ENCODE data around the gene WDR20.

DNA sequence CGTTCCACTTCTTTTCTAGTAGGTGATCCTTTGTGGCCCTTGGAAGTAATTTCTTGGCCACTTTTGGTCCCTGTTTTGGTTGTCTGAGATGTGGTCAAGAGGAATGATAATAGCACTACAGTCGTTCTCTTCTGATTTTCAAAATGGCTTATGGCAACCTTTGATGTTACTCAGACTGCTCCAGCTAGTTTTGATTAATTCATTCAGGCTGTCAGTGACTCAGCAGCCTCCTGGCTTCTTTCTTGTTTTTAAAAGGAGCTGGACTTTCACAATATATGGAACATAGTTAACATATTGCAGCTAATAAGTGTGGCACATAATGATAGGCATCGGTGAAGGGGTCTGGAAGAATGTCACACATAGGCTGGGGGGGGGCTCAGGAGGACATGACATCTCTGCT is 47.3 kb downstream of the WDR20 start:
- no peak for TF ChIP-seq EZH2phosphoT487 (IDR thresholded peaks at IDR 0.05; ENCODE audit: insufficient read depth, low read depth)
- TF ChIP-seq EZH2 (IDR thresholded peaks at IDR 0.05; ENCODE audit: insufficient read depth, poor library complexity, severe bottlenecking), result no peak

Measured in GM23248 (cell line).